GM10248 (cell line): Measurements from ENCODE around the gene ZNF106.

Experiments
- CTCF ChIA-PET: fragments of 300-600 bp; sonication (Branson Sonifier 250); formaldehyde crosslinking; extraction: SDS; loops from one replicate; lab custom pipeline; 2021; ENCODE audit warnings: antibody characterized with exemption; lab: Yijun Ruan, JAX
- POLR2A ChIA-PET: fragments of 350-650 bp; sonication (Branson Sonifier 250); formaldehyde crosslinking; extraction: SDS; loops from one replicate; lab custom pipeline; 2020; ENCODE audit warnings: antibody characterized with exemption; lab: Yijun Ruan, JAX
- DNase-seq: peaks from one replicate; pipeline ENCODE4 v3.0.0; 2012; ENCODE audit errors: extremely low spot score
- CTCF ChIP-seq: IDR thresholded peaks from 2 replicates; pipeline ENCODE4 v1.5.1; 2012; ENCODE audit warnings: mild to moderate bottlenecking, low read depth; ENCODE audit errors: extremely low read depth, missing control alignments, control extremely low read depth

ZNF106 gene

GRCh38 chr15:42449770-42450424, 41.0 kb downstream of the ZNF106 start:
- DNase-seq = no peak
- ChIA-PET CTCF (no interaction called here), POLR2A (no interaction called here)
- TF ChIP-seq CTCF = no peak

- DNase-seq = no peak
- POLR2A ChIA-PET = interaction anchor here (0.6 kb wide), 1 partner anchor 1050 kb away, joined by 3 read pairs; no protein-coding TSS in a partner anchor
- no peak for TF ChIP-seq CTCF
- CTCF ChIA-PET = no interaction called here
Observed at GRCh38 chr15:42448281-42448680, 42.7 kb downstream of the ZNF106 start.

- no peak for TF ChIP-seq CTCF
- ChIA-PET POLR2A (no interaction called here), CTCF (no interaction called here)
- no peak for DNase-seq
Observed at GRCh38 chr15:42447599-42447998, 43.3 kb downstream of the ZNF106 start.

- no peak for TF ChIP-seq CTCF
- no peak for DNase-seq
- POLR2A ChIA-PET = no interaction called here
- CTCF ChIA-PET = interaction anchor here (1.2 to 1.8 kb wide), 4 partner anchors 8 to 26 kb away, joined by 3 to 6 read pairs (median 4); no protein-coding TSS in a partner anchor
Observed at GRCh38 chr15:42445551-42445950, 45.4 kb downstream of the ZNF106 start.

- no peak for DNase-seq
- ChIA-PET CTCF (interaction anchor here (1.2 to 1.8 kb wide), 4 partner anchors 7 to 27 kb away, joined by 3 to 6 read pairs (median 4); no protein-coding TSS in a partner anchor), POLR2A (no interaction called here)
- no peak for TF ChIP-seq CTCF
Observed at GRCh38 chr15:42444415-42445063, 46.4 kb downstream of the ZNF106 start.

- no peak for TF ChIP-seq CTCF
- ChIA-PET POLR2A (no interaction called here), CTCF (no interaction called here)
- DNase-seq = no peak
Observed at GRCh38 chr15:42427429-42428223, 63.3 kb downstream of the ZNF106 start.
